Lower leg skin (tissue), 4 donors: ENCODE results near the gene PTGDR. TPM values are rescaled to one million over a fixed set of nuclear protein-coding genes. Genes with fewer than 3 reads are reported as not detected.

Experiments used
- DNase-seq, 2 donors: peaks; one replicate each; pipeline ENCODE4 v3.0.0-alpha.2; 2019; ENCODE audit warnings: low spot score in 2 of 2
- H3K4me3 ChIP-seq: fragments of 200-600 bp; sonication (generic); 2 replicates; pipeline ENCODE4 v1.5.1; 2017; ENCODE audit warnings: mild to moderate bottlenecking, low read depth; ENCODE audit not compliant: poor library complexity, severe bottlenecking
- POLR2A ChIP-seq, 2 donors: fragments of 450-650 bp; IDR thresholded peaks; one replicate each; pipeline ENCODE4 v1.6.1; 2016 to 2017; ENCODE audit warnings: antibody characterized with exemption in 2 of 2, mild to moderate bottlenecking in 1 of 2, moderate library complexity in 1 of 2
- WGBS, 2 donors: methylation state at CpG; one replicate each; pipeline ENCODE4 v1.1.5; 2018; 5-methylcytosine and 5-hydroxymethylcytosine counted together
- intact Hi-C: fragments of 100-400 bp; cut with DNase I; formaldehyde crosslinking; loops from one replicate; pipeline ENCODE4 v1.15.0; 2023; ENCODE audit warnings: low total_unique reads
- total RNA-seq, 4 donors: library from RNA; depleted of rRNA; stranded (reverse); fragments of >200 nt; gene quantifications; one replicate each; pipeline ENCODE4 v1.1.0, GENCODE V29; 2016
- TF ChIP-seq, protein P1 (sequence below), 3 donors: fragments of 450-650 bp; IDR thresholded peaks; one replicate each; pipeline ENCODE4 v1.5.1; 2016; ENCODE audit warnings: antibody characterized with exemption in 3 of 3, mild to moderate bottlenecking in 3 of 3, moderate library complexity in 2 of 3

PTGDR gene
- total RNA-seq, 4 donors from 2014 or later = 0.65 to 2.8 (median 0.88) TPM; not detected in 1

DNA sequence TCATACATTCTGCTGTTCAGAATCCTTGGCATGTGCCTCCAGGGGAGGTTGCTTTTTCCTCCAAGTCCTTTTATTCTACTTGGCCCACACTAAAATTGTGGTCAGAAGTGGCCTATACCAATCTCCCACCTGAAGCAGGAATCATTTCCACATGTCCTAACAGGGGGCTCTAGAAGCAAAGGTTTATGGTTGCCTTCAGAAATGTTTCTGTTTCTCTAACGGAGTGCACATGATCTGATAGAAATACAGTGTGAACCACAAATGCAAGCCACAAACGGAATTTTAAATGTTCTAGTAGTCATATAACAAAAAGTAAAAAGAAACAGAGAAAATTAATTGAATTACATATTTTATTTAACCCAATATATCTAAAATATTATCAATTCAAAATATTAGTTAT lies 50.6 kb downstream of the PTGDR start:
- DNase-seq = no peak
- intact Hi-C loops = no loop called here
- TF ChIP-seq POLR2A (IDR thresholded peaks at IDR 0.05) = no peak
- TF ChIP-seq, protein P1, sequence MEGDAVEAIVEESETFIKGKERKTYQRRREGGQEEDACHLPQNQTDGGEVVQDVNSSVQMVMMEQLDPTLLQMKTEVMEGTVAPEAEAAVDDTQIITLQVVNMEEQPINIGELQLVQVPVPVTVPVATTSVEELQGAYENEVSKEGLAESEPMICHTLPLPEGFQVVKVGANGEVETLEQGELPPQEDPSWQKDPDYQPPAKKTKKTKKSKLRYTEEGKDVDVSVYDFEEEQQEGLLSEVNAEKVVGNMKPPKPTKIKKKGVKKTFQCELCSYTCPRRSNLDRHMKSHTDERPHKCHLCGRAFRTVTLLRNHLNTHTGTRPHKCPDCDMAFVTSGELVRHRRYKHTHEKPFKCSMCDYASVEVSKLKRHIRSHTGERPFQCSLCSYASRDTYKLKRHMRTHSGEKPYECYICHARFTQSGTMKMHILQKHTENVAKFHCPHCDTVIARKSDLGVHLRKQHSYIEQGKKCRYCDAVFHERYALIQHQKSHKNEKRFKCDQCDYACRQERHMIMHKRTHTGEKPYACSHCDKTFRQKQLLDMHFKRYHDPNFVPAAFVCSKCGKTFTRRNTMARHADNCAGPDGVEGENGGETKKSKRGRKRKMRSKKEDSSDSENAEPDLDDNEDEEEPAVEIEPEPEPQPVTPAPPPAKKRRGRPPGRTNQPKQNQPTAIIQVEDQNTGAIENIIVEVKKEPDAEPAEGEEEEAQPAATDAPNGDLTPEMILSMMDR (IDR thresholded peaks at IDR 0.05) = no peak
- WGBS, 2 donors = 54 to 74% methylated on average over 2 of the region's 2 CpGs
- H3K4me3 ChIP-seq = no peak overlapping the region

DNA sequence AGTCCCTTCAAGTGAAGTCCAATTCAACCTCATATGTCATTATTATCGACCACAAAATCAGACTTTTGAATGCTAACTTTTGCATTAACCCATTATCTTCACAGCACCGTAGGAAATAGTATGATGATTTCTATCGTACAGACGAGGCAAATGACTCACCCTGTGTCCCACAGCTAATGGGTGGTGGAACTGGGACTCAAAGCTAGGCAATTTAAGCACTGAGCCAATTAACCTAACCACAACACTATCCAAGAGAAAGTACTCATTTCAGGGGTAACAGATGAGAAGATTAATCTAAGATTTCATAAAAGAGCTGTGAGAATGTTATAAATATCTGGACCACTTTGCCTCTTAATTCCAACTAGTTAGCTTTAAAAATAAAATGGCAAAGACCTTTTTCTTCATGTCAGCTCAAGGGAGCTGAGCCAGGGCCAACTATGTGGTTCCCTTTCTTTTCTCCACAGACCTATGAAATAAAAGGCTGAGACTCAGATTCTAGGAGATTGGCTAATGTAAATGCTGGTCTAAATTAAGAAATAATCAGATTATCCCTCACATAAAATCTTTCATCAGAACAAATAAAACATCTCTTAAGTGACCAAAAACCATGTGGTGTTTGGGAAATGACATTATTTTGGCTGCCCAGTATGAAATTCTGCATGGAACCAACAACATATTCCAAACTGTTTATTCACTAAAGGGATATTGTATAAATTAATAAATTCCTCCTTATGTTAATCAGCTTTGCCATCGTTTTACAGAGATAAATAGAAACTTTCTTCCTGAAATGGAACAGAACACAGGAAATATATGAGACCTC lies 51.5 kb downstream of the PTGDR start:
- no peak for DNase-seq
- TF ChIP-seq, protein P1 (IDR thresholded peaks at IDR 0.05) = no peak
- no peak for TF ChIP-seq POLR2A (IDR thresholded peaks at IDR 0.05)
- intact Hi-C loops = no loop called here
- WGBS, 2 donors = 54 to 56% methylated on average over 5 of the region's 5 CpGs
- no peak overlapping the region for H3K4me3 ChIP-seq

DNA sequence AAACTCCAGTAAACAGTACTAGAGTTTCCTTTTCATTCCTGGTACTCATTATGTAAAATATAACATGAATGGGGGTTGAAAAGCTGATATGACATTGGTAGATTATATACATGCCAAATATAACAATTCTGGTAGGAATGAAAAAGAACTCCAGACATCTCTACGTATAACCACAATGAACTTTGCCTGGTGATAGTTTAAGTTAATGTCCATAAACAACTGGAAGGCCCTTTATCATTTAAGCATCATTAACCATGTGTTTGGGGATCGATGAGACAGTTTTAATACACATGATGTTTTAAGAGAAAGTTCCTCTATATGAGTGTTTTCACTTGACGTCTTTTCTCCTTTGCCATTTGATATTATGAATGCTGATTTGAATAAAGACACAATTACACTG lies 52.4 kb downstream of the PTGDR start:
- no peak overlapping the region for H3K4me3 ChIP-seq
- WGBS, 2 donors = 90 to 92% methylated on average over 3 of the region's 3 CpGs
- intact Hi-C loops = no loop called here
- TF ChIP-seq, protein P1 (IDR thresholded peaks at IDR 0.05) = no peak
- no peak for TF ChIP-seq POLR2A (IDR thresholded peaks at IDR 0.05)
- no peak for DNase-seq

DNA sequence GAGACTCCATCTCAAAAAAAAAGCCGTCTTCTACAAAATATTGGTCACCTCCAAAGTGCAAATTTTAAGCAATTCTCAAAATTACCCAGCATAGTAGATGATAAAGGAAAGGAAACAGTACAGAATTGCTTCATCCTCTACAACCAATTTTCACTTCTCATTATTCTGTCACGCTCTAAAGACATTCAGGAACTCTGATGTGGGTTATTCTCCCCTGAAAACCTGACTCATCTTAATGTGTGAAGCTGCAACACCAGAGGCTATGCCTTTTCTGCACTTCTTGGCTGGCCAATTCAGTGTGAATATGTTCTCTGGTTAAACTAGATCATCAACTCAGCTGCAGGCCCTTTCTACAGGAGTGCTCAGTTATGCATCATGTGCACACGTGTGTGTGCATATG lies 57.6 kb downstream of the PTGDR start:
- intact Hi-C loops = no loop called here
- H3K4me3 ChIP-seq = no peak overlapping the region
- 64 to 67% methylated on average over 3 of the region's 3 CpGs for WGBS, 2 donors
- no peak for DNase-seq
- no peak for TF ChIP-seq POLR2A (IDR thresholded peaks at IDR 0.05)
- TF ChIP-seq, protein P1 (IDR thresholded peaks at IDR 0.05) = no peak

DNA sequence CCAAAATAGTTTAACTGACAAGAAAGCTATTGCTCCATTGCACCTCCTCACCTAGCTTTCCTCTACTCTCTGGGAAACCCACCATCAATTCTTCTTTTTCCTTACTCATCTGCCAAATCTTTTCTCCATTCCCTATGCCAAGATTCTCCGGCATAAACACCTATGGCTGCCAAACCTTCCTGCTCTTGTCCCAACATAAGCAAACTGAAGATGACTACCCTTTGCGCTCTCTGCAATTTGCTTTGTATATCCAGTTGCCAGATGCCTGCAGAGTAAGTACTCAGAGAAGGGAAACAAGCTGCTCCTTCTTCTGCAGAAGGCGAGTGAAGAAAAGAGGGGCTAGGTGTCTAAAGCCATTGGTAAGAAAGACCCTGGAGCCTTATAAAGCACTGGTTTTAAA lies 58.1 kb downstream of the PTGDR start:
- intact Hi-C loops = no loop called here
- TF ChIP-seq, protein P1 (IDR thresholded peaks at IDR 0.05) = no peak
- TF ChIP-seq POLR2A (IDR thresholded peaks at IDR 0.05) = no peak
- 53 to 66% methylated on average over 3 of the region's 3 CpGs for WGBS, 2 donors
- no peak for DNase-seq
- H3K4me3 ChIP-seq = no peak overlapping the region

Other genes with a start within 250 kb of the PTGDR start
- gene NID2, start 198.6 kb upstream of the PTGDR start, total RNA-seq = 1 to 10 TPM in 2 of 4 donors, under 1 TPM in 2; 0.17 to 3.0 (median 1.1) TPM
- gene PTGER2, start 46.6 kb downstream of the PTGDR start, total RNA-seq = 1 to 10 TPM in 3 of 4 donors, under 1 TPM in 1; 0.15 to 3.6 (median 2.0) TPM